Measurements from ENCODE around the gene KDM6B.

Gene KDM6B

DNA sequence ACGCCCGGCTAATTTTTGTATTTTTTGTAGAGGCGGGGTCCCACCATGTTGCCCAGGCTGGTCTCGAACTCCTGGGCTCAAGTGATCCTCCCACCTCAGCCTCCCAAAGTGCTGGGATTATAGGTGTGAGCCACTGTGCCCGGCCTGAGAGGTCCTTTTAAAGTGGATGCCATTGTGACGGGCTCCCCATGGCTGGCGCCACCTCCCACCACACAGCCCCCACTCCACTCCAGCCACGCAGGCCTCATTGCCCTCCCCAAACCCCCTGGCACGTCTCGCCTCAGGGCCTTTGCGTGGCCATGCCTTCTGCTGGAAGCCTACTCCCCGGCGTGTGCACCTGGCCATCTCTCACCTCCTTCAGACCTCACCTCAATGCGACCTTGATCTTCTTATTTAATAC, 11.9 kb upstream of the KDM6B start:
- DNase-seq: no peak

DNA sequence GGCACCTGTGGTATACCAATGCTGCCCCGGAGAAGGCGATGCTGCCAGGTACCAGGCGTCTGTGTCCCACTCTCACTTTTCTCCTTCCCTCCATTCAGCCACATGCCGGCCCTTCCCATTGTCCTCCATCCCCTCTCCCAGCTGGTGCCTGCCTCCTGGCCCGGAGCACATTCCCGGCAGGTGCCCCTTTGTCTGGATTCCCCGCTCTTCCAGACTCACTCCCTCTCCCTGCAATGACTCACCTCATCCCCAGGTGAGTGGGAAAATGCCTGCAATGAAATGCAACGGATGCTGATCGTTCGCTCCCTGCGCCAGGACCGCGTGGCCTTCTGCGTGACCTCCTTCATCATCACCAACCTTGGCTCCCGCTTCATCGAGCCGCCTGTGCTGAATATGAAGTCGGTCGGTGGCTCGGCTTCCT, 10.4 kb upstream of the KDM6B start:
- DNase-seq: no peak

DNA sequence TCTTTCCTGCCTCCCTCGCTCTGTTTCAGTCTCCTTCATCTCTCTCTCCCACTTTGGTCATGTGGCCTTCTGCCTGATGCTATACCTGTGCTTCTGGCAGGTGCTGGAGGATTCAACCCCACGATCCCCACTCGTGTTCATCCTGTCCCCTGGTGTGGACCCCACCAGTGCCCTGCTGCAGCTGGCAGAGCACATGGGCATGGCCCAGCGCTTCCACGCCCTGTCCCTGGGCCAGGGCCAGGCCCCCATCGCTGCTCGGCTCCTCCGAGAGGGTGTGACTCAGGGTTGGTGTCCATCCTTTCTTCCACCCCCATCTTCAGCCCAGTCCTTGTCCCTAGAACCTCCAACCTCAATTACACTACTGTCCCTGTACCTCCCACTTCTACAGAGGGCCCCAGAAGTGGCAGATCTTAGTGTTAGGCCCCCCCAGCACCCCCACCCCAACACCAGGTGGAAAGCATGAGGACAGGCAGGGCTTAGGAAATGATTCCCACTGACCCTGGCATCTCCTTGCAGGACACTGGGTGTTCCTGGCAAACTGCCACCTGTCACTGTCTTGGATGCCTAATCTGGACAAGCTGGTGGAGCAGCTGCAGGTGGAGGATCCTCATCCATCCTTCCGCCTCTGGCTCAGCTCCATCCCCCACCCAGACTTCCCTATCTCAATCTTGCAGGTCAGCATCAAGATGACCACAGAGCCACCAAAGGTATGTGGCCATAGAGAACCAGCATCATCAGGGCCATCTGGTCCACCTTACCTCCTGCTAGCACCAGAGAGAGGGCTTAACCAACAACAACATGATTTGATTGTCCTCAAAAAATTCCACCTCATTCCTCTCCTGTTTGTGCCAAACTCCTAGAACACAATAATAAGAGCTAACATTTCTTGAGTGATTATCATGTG, 9.7 kb upstream of the KDM6B start:
- DNase-seq: no peak

DNA sequence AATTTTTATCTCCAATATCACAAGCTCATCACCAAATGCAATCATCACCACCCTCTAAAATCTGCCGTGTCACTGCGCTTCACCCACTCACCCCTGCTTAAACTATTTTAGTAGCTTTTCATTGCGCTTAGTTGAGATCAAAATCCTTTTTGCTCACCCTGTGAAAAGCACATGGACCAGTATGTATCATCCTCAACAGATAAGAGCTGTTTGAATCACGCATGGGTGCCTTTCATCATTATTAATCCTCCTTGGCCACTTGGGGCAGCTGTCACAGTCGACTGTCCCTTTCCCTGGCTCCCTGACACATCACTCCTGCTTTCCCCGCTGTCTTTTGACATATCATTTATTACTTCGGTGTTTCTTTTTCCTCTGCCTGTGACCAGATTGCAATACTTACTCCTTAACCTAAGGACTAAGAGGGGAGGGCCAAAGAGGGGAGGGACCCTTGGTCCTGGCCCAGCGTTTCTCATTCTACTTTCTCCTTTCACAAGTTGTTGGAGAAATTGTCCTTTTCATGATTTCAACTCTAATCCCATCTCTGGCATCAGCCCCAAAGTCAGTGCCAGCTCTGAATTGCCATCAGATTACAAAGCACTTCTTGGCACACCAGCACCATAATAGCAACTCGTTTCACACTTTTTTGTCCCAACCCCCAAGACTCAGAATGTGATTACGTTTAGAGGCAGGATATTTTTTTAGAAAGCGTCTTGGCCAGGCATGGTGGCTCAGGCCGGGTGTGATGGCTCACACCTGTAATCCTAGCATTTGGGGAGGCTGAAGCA, 8.6 kb upstream of the KDM6B start:
- no peak for DNase-seq

DNA sequence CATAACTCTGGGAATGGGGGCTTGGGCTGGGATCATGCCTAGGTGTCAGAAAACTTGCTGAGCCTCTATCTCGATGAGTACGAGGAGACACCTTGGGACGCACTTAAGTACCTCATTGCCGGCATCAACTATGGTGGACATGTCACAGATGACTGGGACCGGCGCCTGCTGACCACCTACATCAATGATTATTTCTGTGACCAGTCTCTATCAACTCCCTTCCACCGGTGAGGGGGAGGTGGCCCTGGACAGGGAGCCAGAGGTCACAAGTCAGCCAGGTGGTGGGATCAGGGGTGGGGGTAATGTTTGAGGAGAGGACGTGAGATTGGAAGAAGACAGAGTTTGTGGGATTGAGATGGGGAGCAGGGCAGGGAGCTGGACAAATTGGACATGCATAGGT, 3.4 kb upstream of the KDM6B start:
- DNase-seq: no peak

DNA sequence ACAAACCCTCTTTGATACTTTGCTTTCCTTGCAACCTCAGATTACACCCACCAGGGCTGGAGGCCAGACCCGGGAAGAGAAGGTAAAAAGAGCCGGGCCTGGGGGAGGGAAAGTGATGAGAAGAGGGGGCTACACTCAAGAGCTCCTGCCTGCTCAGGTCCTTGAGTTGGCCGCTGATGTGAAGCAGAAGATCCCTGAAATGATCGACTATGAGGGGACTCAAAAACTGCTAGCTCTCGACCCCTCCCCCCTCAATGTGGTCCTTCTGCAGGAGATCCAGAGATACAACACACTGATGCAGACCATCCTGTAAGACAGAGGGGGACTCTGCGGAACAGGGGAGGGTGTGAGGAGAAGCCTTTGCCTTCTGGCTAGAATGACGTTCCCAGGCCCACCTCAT, 2.8 kb upstream of the KDM6B start:
- DNase-seq: no peak

DNA sequence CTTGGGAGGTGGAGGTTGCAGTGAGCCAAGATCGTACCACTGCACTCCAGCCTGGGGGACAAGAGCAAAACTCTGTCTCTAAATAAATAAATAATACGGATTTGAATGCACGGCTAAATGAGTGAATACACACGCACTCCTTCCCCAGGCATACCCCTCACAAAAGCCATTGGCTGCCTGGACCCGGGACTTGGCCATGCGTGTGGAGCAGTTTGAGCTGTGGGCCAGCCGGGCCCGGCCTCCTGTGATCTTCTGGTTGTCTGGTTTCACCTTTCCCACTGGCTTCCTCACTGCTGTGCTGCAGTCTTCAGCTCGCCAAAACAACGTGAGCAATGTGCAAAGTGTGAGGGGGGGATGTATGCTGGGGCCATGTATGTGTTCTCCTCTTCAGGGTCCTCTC, 1.6 kb upstream of the KDM6B start:
- no peak for DNase-seq

DNA sequence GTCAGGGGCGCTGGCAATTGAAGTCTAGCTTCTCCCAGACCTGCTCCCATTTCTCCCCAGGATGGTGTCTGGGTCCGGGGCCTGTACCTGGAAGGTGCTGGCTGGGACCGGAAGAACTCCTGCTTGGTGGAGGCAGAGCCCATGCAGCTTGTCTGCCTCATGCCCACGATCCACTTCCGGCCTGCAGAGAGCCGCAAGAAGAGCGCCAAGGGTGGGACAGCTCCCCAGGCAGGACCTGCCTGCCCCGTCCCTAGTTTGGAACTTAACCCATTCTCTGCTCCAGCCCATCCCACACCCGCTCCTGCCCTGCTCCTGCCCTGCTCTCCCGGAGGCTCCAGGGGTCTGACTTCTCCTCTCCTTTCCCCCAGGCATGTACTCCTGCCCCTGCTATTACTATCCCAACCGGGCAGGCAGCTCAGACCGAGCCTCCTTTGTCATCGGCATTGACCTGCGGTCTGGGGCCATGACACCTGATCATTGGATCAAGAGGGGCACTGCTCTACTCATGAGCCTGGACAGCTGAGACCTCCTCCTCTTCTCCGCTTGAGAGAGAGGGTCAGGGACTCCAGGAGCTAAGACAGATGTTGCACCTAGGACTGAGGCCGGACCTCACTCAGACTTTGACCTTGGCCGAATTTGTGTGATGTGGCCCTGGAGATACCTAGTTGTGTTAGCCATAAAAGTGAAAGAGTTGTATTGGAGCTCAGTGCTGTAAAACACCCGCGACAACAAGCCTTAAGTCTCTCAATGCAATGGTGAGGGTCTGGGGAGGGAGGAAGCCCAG, 814 bp upstream of the KDM6B start:
- DNase-seq: no peak

DNA sequence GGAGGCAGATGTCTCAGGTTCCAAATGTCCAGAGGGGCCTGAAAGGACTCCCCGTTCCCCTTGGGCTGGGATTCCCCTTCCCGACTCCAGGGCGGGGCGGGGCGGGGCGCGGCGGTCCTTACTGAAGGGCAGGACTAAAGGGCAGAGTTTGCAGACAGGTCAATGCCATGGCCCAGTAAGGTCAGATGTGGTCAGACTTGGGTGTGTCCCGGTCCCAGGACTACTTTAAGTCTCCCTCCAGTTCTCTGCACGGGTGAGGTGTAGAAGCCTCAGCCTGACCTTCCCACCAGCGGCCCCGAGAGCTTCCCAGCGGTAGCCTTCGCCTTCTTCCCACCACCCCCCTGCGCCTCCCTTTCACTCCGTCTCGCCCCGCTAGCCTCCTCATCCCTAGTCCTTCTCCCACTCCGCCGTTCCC, 532 bp downstream of the KDM6B start:
- DNase-seq: peak; percentile 19

DNA sequence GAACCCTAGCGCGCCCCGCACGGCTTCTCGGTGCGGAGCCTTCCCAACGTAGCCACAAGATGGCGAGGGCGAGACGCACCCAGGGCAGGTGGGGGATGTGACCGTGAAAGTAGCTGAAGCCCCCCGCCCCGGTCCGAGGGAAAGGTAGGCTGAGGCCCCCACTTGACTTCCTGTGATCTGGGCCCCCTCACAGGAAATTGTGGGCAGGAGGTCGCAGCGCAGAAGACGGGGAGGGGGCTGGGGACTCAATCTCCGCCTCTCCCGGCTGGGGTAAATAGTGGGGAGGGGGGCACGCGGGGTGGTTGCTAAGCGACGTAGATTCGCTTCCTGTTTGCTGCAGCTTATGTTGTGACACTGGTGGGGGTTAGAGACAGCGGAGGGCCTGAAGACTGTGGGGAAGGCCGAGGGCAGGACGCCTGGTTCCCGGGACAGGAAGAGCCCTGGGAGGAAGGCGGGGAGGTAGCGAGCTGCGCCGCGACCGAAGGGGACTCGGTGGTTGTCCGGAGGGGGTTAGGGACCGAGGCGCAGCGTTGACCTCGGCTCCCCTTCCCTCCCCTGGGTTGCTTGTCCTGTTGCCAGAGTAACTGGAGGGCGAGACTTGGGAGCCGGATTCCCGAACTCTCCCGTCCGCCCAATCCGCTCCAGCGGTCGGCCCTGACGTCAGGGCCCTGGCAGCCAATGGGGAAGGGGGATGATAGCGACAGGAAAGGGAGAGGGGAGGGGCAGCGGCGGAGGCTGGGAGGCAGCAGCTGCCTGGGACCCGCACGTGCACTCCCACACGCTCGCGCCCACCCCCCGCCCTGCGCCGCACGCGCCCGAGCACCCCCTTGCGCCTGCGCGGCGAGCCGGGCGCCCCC, 1.2 kb downstream of the KDM6B start:
- peak; percentile 81 for DNase-seq

DNA sequence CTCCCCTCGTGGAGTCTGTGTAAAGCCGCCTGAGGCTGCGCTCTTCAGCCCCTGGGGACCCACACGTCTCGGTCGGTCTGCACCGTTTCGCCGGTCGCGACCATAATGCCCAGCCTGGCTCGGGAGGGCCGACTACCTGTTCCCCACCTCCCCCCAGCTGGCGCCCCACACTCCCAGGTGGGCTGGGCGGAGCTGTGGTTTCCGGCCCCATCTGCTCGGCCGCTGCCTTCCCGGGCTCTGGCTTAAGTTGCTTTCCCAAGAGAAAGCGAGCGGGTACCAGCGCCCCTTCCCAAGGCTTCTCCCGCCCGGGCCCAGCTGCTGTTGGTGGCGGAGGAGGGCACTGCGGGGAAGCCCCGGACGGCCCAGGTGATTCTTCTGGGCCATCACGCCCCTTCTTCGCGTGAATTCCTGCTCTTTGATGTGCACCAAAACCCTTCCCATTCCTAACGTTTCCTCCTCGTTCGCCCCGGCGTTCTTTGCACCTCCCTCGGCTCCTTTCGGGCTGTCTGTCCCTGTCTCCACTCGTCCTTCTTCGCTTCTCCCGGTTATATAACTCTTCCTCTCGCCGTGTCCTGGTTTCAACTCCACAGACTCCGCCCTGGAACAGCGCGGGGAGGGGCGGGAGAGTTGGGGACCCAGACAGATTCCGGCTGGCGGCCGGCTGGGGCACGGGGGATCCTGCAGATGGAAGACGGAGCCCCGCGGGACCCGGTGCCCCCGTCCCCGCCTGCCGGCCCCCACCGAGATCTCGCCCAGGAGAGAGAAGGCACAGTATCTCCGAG, 2.0 kb downstream of the KDM6B start:
- peak; percentile 2 for DNase-seq

DNA sequence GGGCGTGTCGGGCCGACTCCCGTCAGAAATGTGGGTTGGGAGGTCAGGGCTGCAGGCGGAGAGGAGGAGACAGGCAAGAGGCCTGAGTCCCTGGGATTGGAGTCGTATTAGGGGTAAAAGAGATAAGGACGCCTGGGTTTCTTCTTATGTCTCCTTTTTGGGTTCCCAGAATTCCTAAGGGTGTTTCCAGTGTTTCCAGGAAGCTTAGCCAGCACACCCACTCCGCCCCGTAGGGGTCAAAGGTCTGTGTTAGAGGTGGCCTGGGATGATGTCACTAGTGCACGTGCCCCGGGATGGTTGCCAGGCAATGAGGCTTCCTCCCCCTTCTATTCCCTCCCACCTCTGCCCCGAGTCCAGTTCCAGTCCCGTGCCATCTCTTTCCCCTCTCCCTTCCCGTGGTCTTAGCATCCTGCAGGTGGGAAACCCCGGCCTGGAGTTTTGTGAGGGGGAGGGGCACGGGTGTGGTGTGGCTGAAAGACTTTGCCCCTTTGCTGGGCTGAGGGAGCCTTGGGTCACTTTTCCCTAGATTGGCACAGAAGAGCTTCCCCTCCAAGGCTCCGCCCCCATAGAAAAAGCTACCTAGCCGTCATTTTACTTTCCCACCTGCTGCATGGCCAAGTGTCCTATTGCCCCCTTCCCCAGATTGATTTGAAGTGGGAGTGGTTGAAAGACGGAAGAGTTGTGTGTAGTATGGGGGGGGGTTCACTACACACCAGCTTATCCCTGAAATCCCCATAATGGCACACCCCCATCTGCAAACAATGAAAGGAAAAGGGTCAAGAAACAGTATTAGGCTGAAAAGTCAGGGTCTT, 2.8 kb downstream of the KDM6B start:
- DNase-seq: peak; percentile 86

DNA sequence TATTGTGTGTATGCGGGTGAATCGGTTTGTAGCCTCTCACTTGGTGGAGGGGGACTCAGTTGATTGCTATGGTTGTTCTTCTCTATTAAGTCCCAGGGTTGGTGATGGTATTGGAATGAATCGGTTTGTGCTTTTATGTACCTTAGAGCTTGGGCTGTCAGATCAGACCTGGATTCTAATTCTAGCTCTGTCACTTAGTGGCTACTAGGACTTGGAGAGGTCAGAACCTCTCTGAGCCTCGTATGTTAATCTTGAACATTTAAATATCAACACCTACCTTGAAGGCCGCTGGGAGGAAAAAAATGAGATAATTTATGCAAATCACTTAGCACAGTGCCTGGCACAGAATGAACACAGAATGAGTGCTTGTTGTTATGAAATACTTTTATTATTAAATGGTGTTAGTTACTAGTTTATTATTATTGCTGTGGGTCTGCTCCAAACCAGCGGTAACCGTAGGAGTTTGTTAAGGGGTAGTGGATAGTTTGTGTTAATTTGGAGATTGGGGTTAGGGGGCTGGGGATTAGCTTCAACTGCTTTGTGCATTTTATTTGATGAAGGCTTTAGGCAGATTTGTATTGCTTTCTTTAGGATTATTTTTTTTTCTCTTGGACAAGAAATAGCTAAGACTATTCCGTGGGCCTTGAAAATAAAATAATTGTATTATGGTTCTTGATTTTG, 3.5 kb downstream of the KDM6B start:
- DNase-seq: peak; percentile 15

DNA sequence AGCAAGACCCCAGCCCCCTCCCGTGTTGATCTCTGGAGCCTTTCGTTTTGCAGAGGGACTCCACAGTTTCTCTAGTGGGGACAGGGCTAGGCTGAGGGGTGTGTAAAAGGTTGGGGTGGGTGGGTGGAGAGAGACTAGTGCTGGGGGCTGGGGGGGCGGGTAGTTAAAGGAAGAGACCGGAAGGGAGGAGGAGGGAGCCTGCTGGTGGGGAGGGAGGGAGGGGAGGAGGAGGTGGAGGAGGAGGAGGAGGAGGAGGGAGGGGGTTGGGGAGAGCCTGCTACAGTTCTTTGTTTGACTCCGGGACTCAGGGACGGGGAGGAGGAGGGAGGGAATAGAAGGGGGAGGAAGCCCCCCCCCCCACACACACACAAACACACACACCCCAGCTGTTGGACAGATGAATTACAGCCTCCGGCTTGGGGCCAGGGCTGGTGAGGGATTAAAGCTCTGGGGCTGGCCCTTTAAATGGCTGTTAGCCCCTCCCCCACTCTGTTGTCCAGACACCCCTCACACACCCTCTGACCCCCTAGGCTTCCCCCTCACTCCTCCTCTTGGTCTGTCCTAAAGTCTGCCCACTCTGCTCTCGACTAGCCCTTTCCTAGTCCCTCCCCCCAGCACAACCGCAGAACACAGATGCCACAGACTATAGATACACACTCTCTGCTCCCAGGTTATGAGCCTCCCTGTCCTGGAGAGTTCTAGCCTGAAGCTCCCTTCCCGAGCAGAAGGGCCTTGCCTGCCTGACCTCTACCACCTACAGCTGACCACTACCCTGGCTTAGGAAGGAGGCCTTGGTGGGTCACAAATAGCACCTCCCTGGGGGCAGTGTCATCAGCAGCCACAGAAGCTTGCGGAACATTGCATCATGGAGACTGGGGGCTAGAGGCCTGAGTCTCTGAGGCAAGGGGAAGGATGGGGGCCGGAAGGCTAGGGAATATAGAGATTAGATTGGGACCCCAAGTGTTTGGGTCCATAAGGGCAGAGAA, 4.4 kb downstream of the KDM6B start:
- peak; percentile 20 for DNase-seq

DNA sequence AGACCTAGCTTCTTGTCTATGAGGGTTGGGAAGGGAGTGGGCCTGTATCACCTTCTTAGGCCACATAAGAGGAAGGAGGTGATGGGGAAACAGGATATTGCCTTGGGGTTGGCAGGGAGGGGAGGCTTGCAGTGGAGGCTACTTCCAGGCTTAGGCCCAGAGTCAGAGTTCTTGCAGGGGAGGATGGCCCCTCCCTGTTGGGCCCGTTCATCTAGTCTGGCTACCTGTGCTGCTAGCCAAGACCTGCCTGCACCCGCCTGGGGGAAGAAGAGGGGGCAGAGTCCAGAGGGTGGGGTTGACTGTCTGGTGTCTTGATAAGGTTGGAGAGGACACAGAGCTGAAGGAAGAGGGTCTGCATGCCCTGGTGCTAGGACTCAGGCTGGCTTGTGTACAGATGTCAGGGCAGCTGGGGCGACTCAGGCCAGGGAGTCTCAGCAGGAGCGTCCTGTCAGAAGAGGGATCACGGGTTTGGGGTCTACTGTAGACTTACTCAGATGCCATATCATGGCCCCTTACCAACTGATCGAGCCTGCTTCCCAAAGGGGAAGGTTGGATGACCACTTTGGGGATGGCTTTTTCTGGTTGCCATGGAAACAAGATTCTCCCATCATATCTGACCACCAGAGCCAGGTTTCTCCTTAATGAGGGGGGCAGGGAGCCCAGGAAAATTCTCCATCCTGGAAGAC, 5.3 kb downstream of the KDM6B start:
- no peak for DNase-seq

DNA sequence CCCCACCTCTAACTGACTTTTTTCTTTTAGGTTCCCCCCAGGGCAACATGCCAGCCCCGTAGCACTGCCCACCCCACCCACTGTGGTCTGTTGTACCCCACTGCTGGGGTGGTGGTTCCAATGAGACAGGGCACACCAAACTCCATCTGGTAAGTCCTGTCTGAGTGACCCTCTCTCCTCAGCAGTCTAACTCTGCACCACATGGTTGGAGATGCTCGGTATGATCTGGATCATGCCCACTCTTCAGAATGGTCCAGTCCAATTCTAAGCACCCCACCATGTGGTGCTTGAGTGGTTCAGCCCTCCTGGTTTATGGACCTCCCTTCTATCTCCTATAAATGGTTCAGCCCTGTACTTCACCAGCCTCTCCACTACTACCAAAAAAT, 5.9 kb downstream of the KDM6B start:
- peak; percentile 2 for DNase-seq

DNA sequence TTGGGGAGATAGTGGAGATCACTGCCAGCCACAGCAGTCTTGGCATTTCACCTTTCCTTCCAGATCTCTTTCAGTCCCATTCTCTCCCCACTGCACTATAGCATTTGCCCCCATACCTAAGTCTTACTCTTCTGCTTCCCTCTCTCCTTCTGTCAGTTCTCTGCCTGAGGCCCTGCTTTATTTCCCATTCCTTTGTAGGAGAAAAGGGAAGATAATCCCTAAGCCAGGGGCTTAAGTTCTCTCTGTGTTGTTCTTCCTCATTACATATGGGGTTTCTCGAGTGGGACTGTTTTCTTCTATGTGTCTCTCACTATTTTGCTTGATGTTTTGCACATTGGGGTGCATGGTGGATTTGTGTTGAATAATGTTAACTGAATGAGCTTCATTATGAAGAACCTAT, 6.4 kb downstream of the KDM6B start:
- DNase-seq: no peak

DNA sequence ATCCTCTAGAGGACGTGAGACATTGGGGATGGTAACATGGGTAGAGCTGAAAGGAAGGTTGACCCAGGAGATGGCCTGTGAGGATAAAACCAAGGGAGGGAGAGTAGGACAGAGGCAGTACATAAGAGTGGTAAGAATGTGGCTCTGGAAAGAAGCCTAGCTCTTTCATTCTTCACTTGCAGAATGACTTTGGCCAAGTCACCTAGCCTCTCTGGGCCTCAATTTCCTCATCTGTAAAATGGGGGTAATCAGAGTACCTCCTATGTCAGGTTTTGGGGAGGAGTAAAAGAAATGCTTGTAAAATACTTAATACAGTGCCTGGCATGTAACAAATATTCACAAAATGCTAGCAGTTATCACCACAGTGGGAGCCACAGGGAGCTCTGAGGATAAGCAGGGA, 6.9 kb downstream of the KDM6B start:
- no peak for DNase-seq
